Measurements from ENCODE around the gene PDZRN4.
"Not testable (repeated sequence)": the region's sequence is repeated elsewhere in the genome, so short reads cannot be mapped to it uniquely, and the experiment has no call there.

Gene PDZRN4

GRCh38 chr12:41511247-41511646, 323.1 kb downstream of the PDZRN4 start:
- no peak for DNase-seq (ENCODE audit: low spot score)

GRCh38 chr12:41512497-41512896, 324.4 kb downstream of the PDZRN4 start:
- no peak for DNase-seq (ENCODE audit: low spot score)

GRCh38 chr12:41514021-41514777, 326.1 kb downstream of the PDZRN4 start:
- DNase-seq (ENCODE audit: low spot score), result no peak

DNA sequence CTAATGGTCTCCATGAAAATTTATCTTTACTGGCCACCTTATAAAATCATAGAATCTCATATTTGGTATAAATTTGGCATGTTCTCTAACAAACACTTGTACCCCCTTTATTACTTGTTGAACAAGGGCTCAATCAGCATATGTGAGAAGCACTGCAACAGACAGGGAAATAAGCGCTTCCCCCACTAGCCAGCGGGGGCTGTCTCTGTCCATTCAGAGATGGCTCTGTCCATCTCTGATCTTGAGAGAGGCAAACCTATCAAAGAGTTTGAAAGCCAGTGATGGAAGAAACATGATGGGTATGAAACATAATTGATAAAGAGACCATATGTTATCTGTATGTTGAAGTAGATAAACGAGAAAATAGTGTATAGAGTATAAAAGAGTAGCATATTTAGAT, 326.8 kb downstream of the PDZRN4 start:
- no peak for DNase-seq (ENCODE audit: low spot score)

DNA sequence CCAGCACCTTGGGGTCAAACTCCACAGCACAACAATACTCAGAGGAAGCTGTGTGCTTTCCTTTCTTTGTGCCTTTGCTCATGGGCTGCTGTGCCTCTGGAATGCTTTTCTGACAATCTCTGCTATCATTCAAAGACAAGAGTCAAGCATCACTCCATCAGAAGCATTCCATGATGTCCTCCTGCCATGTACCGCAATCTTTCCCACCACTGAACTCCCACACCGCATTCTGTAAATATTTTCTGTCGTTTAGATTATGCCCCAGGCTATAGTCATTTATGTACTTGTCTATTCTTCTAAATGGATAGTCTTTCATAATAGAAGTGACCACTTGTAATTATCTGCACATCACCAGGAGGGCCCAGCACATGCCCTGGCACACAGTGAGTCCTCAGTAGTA, 327.8 kb downstream of the PDZRN4 start:
- DNase-seq (ENCODE audit: low spot score), result no peak

- no peak for DNase-seq (ENCODE audit: low spot score)
Observed at GRCh38 chr12:41520869-41521268, 332.7 kb downstream of the PDZRN4 start.

GRCh38 chr12:41521872-41522379, 333.8 kb downstream of the PDZRN4 start:
- peak; percentile 63 for DNase-seq (ENCODE audit: low spot score)

GRCh38 chr12:41527062-41527461, 338.9 kb downstream of the PDZRN4 start:
- DNase-seq (ENCODE audit: low spot score), result no peak

- no peak for DNase-seq (ENCODE audit: low spot score)
Observed at GRCh38 chr12:41527534-41528116, 339.5 kb downstream of the PDZRN4 start.

- DNase-seq (ENCODE audit: low spot score), result no peak
Observed at GRCh38 chr12:41528874-41529273, 340.8 kb downstream of the PDZRN4 start.

- DNase-seq (ENCODE audit: low spot score), result no peak
Observed at GRCh38 chr12:41530441-41530840, 342.3 kb downstream of the PDZRN4 start.

GRCh38 chr12:41531147-41531829, 343.2 kb downstream of the PDZRN4 start:
- no peak for DNase-seq (ENCODE audit: low spot score)

DNA sequence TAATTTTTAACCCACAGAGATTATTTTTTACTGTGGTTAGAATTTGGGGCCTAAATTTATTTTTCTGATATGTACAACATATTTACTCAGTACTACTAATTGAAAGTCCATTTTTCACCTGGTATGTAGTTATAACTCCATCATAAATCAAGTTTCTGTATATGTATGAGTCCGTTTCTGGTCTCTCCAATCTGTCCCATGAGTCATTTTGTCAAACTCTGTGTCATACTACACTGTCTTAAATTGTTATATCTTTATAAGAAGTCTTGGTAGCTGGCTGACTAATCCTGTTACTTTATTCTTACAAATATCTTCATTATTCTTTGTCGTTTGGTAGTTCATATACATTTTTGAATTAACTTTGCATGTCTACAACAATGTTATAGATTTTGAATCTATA, 344.0 kb downstream of the PDZRN4 start:
- DNase-seq (ENCODE audit: low spot score), result no peak

DNA sequence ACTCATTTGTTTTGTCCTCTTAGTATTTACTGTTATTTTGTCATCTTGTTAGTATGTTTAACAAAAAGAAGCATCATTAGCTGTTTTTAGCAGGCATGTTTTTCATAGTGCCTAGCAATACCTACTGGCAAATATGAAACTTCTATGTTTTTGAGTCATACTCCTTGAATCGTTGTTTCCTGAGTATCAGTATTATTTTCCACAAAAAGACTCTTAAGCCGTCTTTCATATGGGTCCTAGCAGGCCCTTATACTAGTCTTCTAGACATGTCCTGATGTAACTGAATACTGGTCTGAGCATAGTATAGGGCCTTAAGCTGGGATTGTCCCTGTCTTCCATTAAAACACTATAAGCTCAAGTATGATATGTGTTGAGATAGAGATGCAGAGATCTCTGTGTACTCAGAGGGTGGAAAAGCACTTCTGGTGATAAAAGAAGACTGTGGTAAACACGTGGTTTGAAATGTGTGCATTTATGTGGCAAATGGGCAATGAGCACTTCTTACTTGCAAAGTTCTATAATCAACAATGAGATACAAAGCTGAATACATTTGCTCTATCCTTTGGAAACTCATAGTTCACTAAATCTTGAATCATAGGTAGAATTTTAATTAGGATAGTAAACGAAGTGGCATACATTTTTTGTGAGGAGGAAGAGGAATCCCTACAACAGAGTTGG, 348.8 kb downstream of the PDZRN4 start:
- no peak for DNase-seq (ENCODE audit: low spot score)

- no peak for DNase-seq (ENCODE audit: low spot score)
Observed at GRCh38 chr12:41537522-41537921, 349.4 kb downstream of the PDZRN4 start.

GRCh38 chr12:41545761-41546160, 357.6 kb downstream of the PDZRN4 start:
- DNase-seq (ENCODE audit: low spot score), result no peak

GRCh38 chr12:41547071-41547470, 359.0 kb downstream of the PDZRN4 start:
- not testable (repeated sequence) for DNase-seq (ENCODE audit: low spot score)

GRCh38 chr12:41548926-41549325, 360.8 kb downstream of the PDZRN4 start:
- DNase-seq (ENCODE audit: low spot score), result no peak

- DNase-seq (ENCODE audit: low spot score), result no peak
Observed at GRCh38 chr12:41552588-41552987, 364.5 kb downstream of the PDZRN4 start.

GRCh38 chr12:41556176-41556575, 368.1 kb downstream of the PDZRN4 start:
- DNase-seq (ENCODE audit: low spot score), result no peak

DNA sequence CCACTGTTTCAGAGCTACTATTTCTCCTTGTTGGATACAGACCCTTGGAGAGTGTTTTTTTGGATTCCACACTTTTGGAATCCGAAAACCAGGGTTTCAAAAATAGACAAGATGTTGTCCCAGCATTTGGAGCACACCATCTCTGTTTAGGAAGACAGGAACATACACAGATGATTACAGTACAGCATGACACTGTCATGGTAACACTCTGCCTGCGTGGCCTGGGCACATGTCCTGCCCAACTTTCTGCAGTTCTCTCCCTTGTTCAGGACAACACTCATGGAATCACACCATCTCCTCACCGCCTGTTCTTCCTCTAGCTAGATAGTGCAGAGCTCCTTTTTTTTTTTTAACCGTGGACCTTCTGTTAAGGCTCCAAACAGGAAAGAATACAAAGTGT, 369.2 kb downstream of the PDZRN4 start:
- DNase-seq (ENCODE audit: low spot score), result no peak

GRCh38 chr12:41558671-41559070, 370.6 kb downstream of the PDZRN4 start:
- no peak for DNase-seq (ENCODE audit: low spot score)

DNA sequence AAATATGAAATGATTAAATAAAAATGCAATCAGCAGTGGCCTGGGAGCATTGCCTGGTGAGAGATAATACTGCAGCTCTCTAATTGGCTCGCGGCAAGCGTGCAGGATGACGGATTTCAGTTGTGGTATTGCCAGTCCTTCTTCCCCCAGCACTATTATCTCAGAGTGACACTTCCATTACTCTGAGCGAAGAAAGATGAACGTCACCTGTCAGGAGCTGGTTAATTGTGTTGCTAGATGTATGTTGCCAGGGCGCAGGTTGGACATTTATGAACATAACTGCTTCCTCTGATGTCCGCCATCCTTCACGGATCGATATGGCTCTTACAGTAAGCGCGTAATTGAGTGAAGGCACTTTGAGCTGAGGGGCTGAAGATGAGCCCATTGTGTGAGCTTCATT, 374.9 kb downstream of the PDZRN4 start:
- DNase-seq (ENCODE audit: low spot score), result no peak
